ENCODE measurements around the gene AFF3.
"Not testable (repeated sequence)": the region's sequence is repeated elsewhere in the genome, so short reads cannot be mapped to it uniquely, and the experiment has no call there.

AFF3 gene

DNA sequence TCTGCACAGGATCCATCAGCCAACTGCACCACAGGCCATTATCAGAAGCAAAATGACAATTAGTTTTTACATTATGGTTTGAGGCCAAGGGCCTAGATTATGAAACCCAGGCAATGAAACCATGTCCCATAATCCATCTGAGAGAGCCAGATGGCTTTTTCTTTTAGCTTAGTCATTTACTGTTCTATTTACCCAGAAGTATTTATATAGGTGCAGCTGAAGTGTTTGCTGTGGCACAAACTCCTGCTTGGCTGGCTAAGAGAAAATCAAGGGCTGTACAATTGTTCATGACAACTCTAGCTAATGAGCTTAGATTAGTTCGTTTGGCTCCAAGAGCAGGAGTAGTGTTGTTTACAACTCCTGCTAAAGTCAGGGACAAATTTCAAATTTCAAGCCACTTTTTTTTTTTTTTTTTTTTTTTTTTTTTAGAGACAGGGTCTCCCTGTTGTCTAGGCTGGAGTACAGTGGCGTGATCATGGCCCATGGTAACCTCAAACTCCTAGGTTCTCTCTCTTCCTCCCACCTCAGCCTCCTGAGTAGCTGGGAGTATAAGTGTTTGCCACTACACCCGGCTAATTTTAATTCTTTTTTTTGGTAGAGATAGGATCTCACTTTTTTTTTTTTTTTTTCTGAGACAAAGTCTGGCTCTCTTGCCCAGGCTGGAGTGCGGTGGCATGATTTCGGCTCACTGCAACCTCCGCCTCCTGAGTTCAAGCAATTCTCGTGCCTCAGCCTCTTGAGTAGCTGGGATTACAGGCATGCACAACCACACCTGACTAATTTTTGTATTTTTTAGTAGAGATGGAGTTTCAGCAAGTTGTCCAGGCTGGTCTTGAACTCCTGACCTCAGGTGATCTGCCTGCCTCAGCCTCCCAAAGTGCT lies 634.2 kb downstream of the AFF3 start:
- Histone ChIP-seq H3K4me3 (ENCODE audit: low read length) (no peak overlapping the region), H3K27me3 (replicated peaks; ENCODE audit: insufficient read depth, low read length) (no peaks in the 10 kb centered on the region), H3K9me3 (replicated peaks; ENCODE audit: insufficient read depth, low read length) (no peaks in the 10 kb centered on the region), H3K9me2 (replicated peaks; ENCODE audit: insufficient read depth, low read length) (no peaks in the 10 kb centered on the region), H2AFZ (ENCODE audit: low read length) (no peak overlapping the region), H3K36me3 (replicated peaks; ENCODE audit: insufficient read depth, low read length) (no peaks in the 10 kb centered on the region), H3K4me1 (ENCODE audit: low read length) (peaks cover 6% of the 10 kb centered on the region), H4K20me1 (ENCODE audit: insufficient read depth, low read length) (no peaks in the 10 kb centered on the region), H3K79me2 (ENCODE audit: low read length) (no peaks in the 10 kb centered on the region), H3K9ac (ENCODE audit: low read length) (no peak overlapping the region), H3F3A (ENCODE audit: insufficient read depth, low read length) (no peaks in the 10 kb centered on the region), H3K4me2 (ENCODE audit: low read depth, low read length) (peak overlapping the region; percentile 4; the same call in 1 of the 2 replicates), H3K27ac (ENCODE audit: low read length) (peak overlapping the region; percentile 16; the same call in 1 of the 2 replicates)
- TF ChIP-seq EZH2 (optimal IDR thresholded peaks at IDR 0.05; ENCODE audit: low read depth, low read length) (no peak), EZH2phosphoT487 (IDR thresholded peaks at IDR 0.05; ENCODE audit: low read length) (no peak)
- TF ChIP-seq, protein P1, sequence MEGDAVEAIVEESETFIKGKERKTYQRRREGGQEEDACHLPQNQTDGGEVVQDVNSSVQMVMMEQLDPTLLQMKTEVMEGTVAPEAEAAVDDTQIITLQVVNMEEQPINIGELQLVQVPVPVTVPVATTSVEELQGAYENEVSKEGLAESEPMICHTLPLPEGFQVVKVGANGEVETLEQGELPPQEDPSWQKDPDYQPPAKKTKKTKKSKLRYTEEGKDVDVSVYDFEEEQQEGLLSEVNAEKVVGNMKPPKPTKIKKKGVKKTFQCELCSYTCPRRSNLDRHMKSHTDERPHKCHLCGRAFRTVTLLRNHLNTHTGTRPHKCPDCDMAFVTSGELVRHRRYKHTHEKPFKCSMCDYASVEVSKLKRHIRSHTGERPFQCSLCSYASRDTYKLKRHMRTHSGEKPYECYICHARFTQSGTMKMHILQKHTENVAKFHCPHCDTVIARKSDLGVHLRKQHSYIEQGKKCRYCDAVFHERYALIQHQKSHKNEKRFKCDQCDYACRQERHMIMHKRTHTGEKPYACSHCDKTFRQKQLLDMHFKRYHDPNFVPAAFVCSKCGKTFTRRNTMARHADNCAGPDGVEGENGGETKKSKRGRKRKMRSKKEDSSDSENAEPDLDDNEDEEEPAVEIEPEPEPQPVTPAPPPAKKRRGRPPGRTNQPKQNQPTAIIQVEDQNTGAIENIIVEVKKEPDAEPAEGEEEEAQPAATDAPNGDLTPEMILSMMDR (IDR thresholded peaks at IDR 0.05; ENCODE audit: low read length): no peak
- DNase-seq: peak; percentile 33

DNA sequence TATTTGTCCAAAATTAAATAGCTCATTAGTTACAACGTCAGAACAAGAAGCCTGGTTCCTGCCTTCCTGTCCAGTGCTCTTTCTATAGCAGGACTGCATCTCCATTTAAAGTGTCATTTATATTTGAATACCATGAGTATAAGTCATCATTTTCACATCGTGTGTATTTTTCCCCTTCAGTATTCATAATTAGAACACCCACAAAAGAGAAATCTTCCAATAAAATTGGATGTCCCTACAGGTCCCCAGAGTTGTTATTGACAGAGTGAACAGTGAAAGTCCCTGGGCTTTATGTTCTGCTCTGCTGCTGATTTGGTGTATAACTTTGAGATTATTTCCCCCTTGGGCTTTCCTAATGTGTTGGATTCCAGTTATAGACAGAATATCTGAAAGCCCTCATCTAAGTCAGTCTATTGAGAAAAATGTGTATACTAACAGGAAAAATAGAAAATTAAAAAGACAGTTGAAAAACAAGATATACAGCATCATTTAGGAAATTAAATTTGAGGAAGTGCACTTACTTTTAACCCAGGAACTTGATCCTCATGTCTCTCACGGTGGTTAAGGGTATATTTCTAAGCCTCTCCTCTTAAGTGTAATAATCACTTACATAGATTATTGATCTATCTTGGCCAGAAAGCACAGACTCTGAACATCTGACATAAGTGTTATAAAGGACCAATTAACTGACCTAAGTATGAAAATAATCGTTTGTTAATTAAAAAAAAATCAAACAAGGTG lies 637.4 kb downstream of the AFF3 start:
- H3K27ac ChIP-seq (ENCODE audit: low read length): no peak overlapping the region
- no peak overlapping the region for H3K9ac ChIP-seq (ENCODE audit: low read length)
- no peaks in the 10 kb centered on the region for H3K9me3 ChIP-seq (replicated peaks; ENCODE audit: insufficient read depth, low read length)
- H3K36me3 ChIP-seq (replicated peaks; ENCODE audit: insufficient read depth, low read length): no peaks in the 10 kb centered on the region
- no peak for TF ChIP-seq EZH2phosphoT487 (IDR thresholded peaks at IDR 0.05; ENCODE audit: low read length)
- TF ChIP-seq, protein P1 (IDR thresholded peaks at IDR 0.05; ENCODE audit: low read length): no peak
- TF ChIP-seq EZH2 (optimal IDR thresholded peaks at IDR 0.05; ENCODE audit: low read depth, low read length): no peak
- no peak overlapping the region for H3K4me2 ChIP-seq (ENCODE audit: low read depth, low read length)
- no peaks in the 10 kb centered on the region for H3K79me2 ChIP-seq (ENCODE audit: low read length)
- H4K20me1 ChIP-seq (ENCODE audit: insufficient read depth, low read length): no peaks in the 10 kb centered on the region
- H3F3A ChIP-seq (ENCODE audit: insufficient read depth, low read length): no peaks in the 10 kb centered on the region
- peaks cover 6% of the 10 kb centered on the region for H3K4me1 ChIP-seq (ENCODE audit: low read length)
- H3K9me2 ChIP-seq (replicated peaks; ENCODE audit: insufficient read depth, low read length): no peaks in the 10 kb centered on the region
- no peaks in the 10 kb centered on the region for H3K27me3 ChIP-seq (replicated peaks; ENCODE audit: insufficient read depth, low read length)
- no peak for DNase-seq
- no peak overlapping the region for H3K4me3 ChIP-seq (ENCODE audit: low read length)
- no peak overlapping the region for H2AFZ ChIP-seq (ENCODE audit: low read length)

DNA sequence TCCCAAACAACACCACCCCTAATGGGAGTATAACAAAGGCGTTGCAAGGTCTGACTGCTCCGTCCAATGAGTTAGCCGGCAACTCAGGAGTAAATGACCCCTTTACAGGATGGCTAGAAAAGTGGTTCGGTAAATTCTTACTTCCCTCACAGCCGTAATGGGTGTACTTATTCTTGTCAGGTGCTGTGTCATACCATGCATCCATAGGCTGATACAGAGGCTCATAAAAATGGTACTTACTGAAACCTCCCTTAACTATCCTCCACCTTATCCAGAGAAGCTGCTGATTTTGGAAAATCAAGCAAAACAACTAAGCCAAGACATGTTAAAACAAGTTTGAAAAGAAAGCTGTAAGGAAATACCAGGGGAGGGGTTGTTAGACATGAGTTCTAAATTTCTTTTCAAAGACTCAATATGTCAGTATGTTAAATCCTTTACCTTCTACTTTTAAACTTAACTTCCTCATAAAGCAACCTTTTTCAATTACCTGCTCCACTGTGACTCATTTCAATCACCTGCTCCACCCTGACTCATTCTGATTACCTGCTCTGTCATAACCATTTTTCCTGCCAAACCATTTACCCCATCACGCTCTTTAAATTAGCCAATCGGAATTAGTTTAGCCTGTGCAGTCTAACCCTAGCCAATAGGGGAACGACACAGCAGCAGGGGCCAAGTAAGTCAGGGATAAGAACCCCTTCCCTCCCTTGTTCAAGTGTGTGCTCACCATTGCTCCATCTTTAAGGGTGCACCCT lies 638.6 kb downstream of the AFF3 start:
- H3K4me1 ChIP-seq (ENCODE audit: low read length); H3K4me3 ChIP-seq (ENCODE audit: low read length); H4K20me1 ChIP-seq (ENCODE audit: insufficient read depth, low read length); H3K79me2 ChIP-seq (ENCODE audit: low read length); H3K9ac ChIP-seq (ENCODE audit: low read length); DNase-seq; H3K27ac ChIP-seq (ENCODE audit: low read length); H3K9me3 ChIP-seq (replicated peaks; ENCODE audit: insufficient read depth, low read length); H3K36me3 ChIP-seq (replicated peaks; ENCODE audit: insufficient read depth, low read length); H3K4me2 ChIP-seq (ENCODE audit: low read depth, low read length); H2AFZ ChIP-seq (ENCODE audit: low read length); H3K27me3 ChIP-seq (replicated peaks; ENCODE audit: insufficient read depth, low read length); H3K9me2 ChIP-seq (replicated peaks; ENCODE audit: insufficient read depth, low read length); H3F3A ChIP-seq (ENCODE audit: insufficient read depth, low read length): not testable (repeated sequence)
